CMK (cell line): Measurements from ENCODE around the gene VAMP8.

Experiments used
- DNase-seq: peaks from one replicate; pipeline ENCODE4 v3.0.0-alpha.2; 2010; ENCODE audit warnings: low read depth

The VAMP8 gene

GRCh38 chr2:85619617-85620016 is 42.2 kb downstream of the VAMP8 start:
- no peak for DNase-seq

- DNase-seq, result no peak
These were observed 44.0 kb downstream of the VAMP8 start for GRCh38 chr2:85621338-85621737.

GRCh38 chr2:85623991-85624390 is 46.6 kb downstream of the VAMP8 start:
- DNase-seq, result no peak

- DNase-seq, result no peak
These were observed 51.3 kb downstream of the VAMP8 start for GRCh38 chr2:85628658-85629057.

- no peak for DNase-seq
These were observed 53.9 kb downstream of the VAMP8 start for GRCh38 chr2:85631316-85631715.
